ENCODE data around the gene SLC41A1. TPM values are rescaled to one million over a fixed set of nuclear protein-coding genes. Genes with fewer than 3 reads are reported as not detected.

Gene SLC41A1
- total RNA-seq, 1 donor from 2014 or later: 35.2 TPM

DNA sequence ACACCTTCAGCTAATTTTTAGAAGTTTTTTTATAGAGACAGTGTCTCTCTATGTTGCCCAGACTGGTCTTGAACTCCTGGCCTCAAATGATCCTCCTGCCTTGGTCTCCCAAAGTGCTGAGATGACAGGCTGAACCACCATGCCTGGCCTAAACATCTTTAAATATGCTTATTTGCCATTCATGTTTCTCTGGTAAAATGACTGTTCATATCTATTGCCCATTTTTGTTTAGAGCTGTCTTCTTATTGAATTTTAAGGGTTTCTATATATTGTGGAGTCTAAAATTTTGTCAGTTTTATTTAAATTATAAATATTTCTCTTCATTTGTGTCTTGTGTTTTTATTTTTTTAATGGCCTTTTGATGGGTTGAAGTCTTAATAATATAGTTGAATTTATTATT, 40.0 kb upstream of the SLC41A1 start:
- Mint-ChIP-seq H3K9me3 (ENCODE audit: unreplicated experiment) (no peaks in the 10 kb centered on the region), H3K36me3 (ENCODE audit: low read depth, unreplicated experiment) (no peaks in the 10 kb centered on the region), H3K27me3 (ENCODE audit: unreplicated experiment) (peaks cover 8% of the 10 kb centered on the region), H3K4me3 (ENCODE audit: unreplicated experiment) (no peak overlapping the region), H3K27ac (ENCODE audit: unreplicated experiment) (no peak overlapping the region), H3K4me1 (ENCODE audit: unreplicated experiment) (peaks cover 4% of the 10 kb centered on the region)
- TF ChIP-seq, protein P1, sequence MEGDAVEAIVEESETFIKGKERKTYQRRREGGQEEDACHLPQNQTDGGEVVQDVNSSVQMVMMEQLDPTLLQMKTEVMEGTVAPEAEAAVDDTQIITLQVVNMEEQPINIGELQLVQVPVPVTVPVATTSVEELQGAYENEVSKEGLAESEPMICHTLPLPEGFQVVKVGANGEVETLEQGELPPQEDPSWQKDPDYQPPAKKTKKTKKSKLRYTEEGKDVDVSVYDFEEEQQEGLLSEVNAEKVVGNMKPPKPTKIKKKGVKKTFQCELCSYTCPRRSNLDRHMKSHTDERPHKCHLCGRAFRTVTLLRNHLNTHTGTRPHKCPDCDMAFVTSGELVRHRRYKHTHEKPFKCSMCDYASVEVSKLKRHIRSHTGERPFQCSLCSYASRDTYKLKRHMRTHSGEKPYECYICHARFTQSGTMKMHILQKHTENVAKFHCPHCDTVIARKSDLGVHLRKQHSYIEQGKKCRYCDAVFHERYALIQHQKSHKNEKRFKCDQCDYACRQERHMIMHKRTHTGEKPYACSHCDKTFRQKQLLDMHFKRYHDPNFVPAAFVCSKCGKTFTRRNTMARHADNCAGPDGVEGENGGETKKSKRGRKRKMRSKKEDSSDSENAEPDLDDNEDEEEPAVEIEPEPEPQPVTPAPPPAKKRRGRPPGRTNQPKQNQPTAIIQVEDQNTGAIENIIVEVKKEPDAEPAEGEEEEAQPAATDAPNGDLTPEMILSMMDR (IDR thresholded peaks at IDR 0.05; ENCODE audit: unreplicated experiment): no peak
- DNase-seq (ENCODE audit: low spot score): no peak

DNA sequence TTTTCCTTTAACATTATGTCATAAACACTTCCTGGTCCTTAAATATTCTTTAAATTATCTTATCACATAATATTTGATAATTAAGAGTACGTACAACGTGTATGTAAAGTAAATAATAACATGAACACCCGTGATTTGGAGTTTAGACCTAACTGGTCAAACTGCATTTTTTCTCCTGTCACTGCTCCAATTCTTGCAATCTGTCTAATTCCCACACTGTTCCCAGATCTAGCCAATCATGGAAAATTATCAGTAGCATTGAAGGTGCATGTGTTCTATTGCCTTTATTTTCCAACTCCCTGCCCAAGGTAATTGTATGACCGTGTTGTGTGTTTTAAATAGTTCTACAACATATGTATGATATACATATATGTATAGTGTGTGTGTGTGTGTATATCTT, 39.0 kb upstream of the SLC41A1 start:
- no peak for DNase-seq (ENCODE audit: low spot score)
- peaks cover 8% of the 10 kb centered on the region for H3K27me3 Mint-ChIP-seq (ENCODE audit: unreplicated experiment)
- no peaks in the 10 kb centered on the region for H3K9me3 Mint-ChIP-seq (ENCODE audit: unreplicated experiment)
- H3K4me3 Mint-ChIP-seq (ENCODE audit: unreplicated experiment): no peak overlapping the region
- H3K36me3 Mint-ChIP-seq (ENCODE audit: low read depth, unreplicated experiment): no peaks in the 10 kb centered on the region
- peaks cover 4% of the 10 kb centered on the region for H3K4me1 Mint-ChIP-seq (ENCODE audit: unreplicated experiment)
- H3K27ac Mint-ChIP-seq (ENCODE audit: unreplicated experiment): no peak overlapping the region
- TF ChIP-seq, protein P1 (IDR thresholded peaks at IDR 0.05; ENCODE audit: unreplicated experiment): no peak

- TF ChIP-seq, protein P1 (IDR thresholded peaks at IDR 0.05; ENCODE audit: unreplicated experiment): no peak
- Mint-ChIP-seq H3K4me1 (ENCODE audit: unreplicated experiment) (peaks cover 12% of the 10 kb centered on the region), H3K27ac (ENCODE audit: unreplicated experiment) (no peak within 1 kb of the TSS), H3K9me3 (ENCODE audit: unreplicated experiment) (no peaks in the 10 kb centered on the region), H3K27me3 (ENCODE audit: unreplicated experiment) (peaks cover 9% of the 10 kb centered on the region), H3K36me3 (ENCODE audit: low read depth, unreplicated experiment) (no peaks in the 10 kb centered on the region), H3K4me3 (ENCODE audit: unreplicated experiment) (peak within 1 kb of the TSS; percentile 37)
- DNase-seq (ENCODE audit: low spot score): peak; percentile 44
Measured at GRCh38 chr1:205849619-205850355, 36.8 kb upstream of the SLC41A1 start, which contains the start of gene PM20D1. TSS of gene PM20D1 (minus strand) at chr1:205850132. CDS start at chr1:205850072, 60 bp downstream.

- Mint-ChIP-seq H3K27me3 (ENCODE audit: unreplicated experiment) (peaks cover 7% of the 10 kb centered on the region), H3K27ac (ENCODE audit: unreplicated experiment) (no peak overlapping the region), H3K9me3 (ENCODE audit: unreplicated experiment) (no peaks in the 10 kb centered on the region)
Measured at GRCh38 chr1:205843036-205843859, 30.2 kb upstream of the SLC41A1 start.

More at GRCh38 chr1:205843036-205843859, 30.2 kb upstream of the SLC41A1 start:
- peaks cover 20% of the 10 kb centered on the region for H3K4me1 Mint-ChIP-seq (ENCODE audit: unreplicated experiment)
- peaks cover 3% of the 10 kb centered on the region for H3K36me3 Mint-ChIP-seq (ENCODE audit: low read depth, unreplicated experiment)
- DNase-seq (ENCODE audit: low spot score): no peak
- no peak overlapping the region for H3K4me3 Mint-ChIP-seq (ENCODE audit: unreplicated experiment)
- TF ChIP-seq, protein P1 (IDR thresholded peaks at IDR 0.05; ENCODE audit: unreplicated experiment): no peak
